ENCODE data around the gene PPP1R27. TPM values are rescaled to one million over a fixed set of nuclear protein-coding genes. Genes with fewer than 3 reads are reported as not detected.

The PPP1R27 gene
- total and polyA plus RNA-seq, 9 of the 15 experiments (the other 6 are each of a cell fraction or from before 2014, with no cell fraction given), result 0.29 to 6.9 (median 1.5) TPM; not detected in 2

DNA sequence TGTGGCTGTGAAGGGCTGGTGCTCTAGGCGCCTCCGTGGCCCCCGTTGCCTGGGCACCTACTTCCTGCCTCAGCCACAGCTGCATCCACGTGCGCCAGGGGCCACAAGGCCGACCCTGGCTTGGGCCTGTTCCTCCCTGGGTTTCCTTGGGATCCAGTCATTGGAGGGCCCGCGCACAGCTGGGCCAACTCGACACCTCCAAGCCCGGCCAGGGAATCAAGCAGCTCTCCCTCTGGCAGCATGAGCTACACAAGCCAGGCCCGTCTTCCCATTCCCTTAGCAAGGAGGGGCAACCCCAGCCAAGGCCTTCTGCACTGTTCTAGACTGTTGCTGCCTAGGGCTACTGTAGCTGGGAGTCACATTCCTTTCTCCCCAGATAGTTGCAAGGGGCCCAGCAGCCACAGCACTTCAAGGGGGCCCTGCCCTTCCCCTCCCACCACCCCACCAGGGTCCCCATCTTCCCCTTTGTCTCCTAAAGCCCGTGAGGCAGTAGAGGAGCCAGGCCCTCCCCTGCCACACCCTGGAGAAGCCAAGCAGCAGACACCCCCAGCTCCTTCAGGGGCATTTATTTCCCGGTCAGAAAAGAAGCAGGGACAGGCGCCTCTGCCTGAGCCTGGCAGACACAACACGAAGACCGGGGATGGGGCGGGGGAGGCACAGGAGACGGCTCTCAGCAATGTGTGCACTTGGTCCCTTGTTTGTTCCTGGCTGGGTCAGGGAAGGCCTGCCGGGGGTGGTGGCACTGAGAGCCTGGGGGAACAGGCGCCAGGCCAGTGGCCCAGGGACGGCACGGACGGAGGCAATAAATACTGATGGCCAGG, 32.5 kb upstream of the PPP1R27 start (continued):
- TF ChIP-seq ZSCAN32 (CRISPR knock-in tag; IDR thresholded peaks at IDR 0.05) (no peak; the same call in 1 of the 2 replicates), POLR2A (conservative IDR thresholded peaks at IDR 0.05) (peak; percentile 91), PYGO2 (tag; IDR thresholded peaks at IDR 0.05) (no peak), HES1 (IDR thresholded peaks at IDR 0.05; ENCODE audit: low read depth) (no peak), ZNF707 (CRISPR knock-in tag; conservative IDR thresholded peaks at IDR 0.05) (no peak), NRF1 (conservative IDR thresholded peaks at IDR 0.05 in 1 of 2, IDR thresholded peaks at IDR 0.05 in 1 of 2) (0 out of 4 replicates have a peak, but pooled peaks of 1 of the 2 experiments have one; percentile 2), DLX4 (CRISPR knock-in tag; IDR thresholded peaks at IDR 0.05) (no peak), ZNF764 (CRISPR knock-in tag; IDR thresholded peaks at IDR 0.05; ENCODE audit: low read depth) (peak; percentile 43; the same call in 1 of the 2 replicates)
- TF ChIP-seq, protein P1, sequence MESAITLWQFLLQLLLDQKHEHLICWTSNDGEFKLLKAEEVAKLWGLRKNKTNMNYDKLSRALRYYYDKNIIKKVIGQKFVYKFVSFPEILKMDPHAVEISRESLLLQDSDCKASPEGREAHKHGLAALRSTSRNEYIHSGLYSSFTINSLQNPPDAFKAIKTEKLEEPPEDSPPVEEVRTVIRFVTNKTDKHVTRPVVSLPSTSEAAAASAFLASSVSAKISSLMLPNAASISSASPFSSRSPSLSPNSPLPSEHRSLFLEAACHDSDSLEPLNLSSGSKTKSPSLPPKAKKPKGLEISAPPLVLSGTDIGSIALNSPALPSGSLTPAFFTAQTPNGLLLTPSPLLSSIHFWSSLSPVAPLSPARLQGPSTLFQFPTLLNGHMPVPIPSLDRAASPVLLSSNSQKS (CRISPR knock-in tag; IDR thresholded peaks at IDR 0.05), result no peak
- TF ChIP-seq, protein P2, sequence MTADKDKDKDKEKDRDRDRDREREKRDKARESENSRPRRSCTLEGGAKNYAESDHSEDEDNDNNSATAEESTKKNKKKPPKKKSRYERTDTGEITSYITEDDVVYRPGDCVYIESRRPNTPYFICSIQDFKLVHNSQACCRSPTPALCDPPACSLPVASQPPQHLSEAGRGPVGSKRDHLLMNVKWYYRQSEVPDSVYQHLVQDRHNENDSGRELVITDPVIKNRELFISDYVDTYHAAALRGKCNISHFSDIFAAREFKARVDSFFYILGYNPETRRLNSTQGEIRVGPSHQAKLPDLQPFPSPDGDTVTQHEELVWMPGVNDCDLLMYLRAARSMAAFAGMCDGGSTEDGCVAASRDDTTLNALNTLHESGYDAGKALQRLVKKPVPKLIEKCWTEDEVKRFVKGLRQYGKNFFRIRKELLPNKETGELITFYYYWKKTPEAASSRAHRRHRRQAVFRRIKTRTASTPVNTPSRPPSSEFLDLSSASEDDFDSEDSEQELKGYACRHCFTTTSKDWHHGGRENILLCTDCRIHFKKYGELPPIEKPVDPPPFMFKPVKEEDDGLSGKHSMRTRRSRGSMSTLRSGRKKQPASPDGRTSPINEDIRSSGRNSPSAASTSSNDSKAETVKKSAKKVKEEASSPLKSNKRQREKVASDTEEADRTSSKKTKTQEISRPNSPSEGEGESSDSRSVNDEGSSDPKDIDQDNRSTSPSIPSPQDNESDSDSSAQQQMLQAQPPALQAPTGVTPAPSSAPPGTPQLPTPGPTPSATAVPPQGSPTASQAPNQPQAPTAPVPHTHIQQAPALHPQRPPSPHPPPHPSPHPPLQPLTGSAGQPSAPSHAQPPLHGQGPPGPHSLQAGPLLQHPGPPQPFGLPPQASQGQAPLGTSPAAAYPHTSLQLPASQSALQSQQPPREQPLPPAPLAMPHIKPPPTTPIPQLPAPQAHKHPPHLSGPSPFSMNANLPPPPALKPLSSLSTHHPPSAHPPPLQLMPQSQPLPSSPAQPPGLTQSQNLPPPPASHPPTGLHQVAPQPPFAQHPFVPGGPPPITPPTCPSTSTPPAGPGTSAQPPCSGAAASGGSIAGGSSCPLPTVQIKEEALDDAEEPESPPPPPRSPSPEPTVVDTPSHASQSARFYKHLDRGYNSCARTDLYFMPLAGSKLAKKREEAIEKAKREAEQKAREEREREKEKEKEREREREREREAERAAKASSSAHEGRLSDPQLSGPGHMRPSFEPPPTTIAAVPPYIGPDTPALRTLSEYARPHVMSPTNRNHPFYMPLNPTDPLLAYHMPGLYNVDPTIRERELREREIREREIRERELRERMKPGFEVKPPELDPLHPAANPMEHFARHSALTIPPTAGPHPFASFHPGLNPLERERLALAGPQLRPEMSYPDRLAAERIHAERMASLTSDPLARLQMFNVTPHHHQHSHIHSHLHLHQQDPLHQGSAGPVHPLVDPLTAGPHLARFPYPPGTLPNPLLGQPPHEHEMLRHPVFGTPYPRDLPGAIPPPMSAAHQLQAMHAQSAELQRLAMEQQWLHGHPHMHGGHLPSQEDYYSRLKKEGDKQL (CRISPR knock-in tag; IDR thresholded peaks at IDR 0.05; ENCODE audit: borderline replicate concordance), result no peak
- TF ChIP-seq, protein P3, sequence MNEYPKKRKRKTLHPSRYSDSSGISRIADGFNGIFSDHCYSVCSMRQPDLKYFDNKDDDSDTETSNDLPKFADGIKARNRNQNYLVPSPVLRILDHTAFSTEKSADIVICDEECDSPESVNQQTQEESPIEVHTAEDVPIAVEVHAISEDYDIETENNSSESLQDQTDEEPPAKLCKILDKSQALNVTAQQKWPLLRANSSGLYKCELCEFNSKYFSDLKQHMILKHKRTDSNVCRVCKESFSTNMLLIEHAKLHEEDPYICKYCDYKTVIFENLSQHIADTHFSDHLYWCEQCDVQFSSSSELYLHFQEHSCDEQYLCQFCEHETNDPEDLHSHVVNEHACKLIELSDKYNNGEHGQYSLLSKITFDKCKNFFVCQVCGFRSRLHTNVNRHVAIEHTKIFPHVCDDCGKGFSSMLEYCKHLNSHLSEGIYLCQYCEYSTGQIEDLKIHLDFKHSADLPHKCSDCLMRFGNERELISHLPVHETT (CRISPR knock-in tag; conservative IDR thresholded peaks at IDR 0.05 in 1 of 2, IDR thresholded peaks at IDR 0.05 in 1 of 2), result no peak
- TF ChIP-seq, protein P4, sequence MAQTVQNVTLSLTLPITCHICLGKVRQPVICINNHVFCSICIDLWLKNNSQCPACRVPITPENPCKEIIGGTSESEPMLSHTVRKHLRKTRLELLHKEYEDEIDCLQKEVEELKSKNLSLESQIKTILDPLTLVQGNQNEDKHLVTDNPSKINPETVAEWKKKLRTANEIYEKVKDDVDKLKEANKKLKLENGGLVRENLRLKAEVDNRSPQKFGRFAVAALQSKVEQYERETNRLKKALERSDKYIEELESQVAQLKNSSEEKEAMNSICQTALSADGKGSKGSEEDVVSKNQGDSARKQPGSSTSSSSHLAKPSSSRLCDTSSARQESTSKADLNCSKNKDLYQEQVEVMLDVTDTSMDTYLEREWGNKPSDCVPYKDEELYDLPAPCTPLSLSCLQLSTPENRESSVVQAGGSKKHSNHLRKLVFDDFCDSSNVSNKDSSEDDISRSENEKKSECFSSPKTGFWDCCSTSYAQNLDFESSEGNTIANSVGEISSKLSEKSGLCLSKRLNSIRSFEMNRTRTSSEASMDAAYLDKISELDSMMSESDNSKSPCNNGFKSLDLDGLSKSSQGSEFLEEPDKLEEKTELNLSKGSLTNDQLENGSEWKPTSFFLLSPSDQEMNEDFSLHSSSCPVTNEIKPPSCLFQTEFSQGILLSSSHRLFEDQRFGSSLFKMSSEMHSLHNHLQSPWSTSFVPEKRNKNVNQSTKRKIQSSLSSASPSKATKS (CRISPR knock-in tag; IDR thresholded peaks at IDR 0.05), result peak; percentile 43; the same call in 1 of the 2 replicates
